ENCODE measurements around the gene NUP133.
A peak's percentile ranks its signal among the peaks of the same experiment; 100 is the strongest.
"Not testable (repeated sequence)": the region's sequence is repeated elsewhere in the genome, so short reads cannot be mapped to it uniquely, and the experiment has no call there.

The NUP133 gene

DNA sequence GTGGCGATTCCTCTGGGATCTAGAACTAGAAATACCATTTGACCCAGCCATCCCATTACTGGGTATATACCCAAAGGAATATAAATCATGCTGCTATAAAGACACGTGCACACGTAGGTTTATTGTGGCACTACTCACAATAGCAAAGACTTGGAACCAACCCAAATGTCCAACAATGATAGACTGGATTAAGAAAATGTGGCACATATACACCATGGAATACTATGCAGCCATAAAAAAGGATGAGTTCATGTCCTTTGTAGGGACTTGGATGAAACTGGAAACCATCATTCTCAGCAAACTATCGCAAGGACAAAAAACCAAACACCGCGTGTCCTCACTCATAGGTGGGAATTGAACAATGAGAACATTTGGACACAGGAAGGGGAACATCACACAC lies 3.5 kb upstream of the NUP133 start:
- CTCF ChIA-PET; H3K27ac ChIP-seq (ENCODE audit: extremely low read depth, low read depth, low read length); H3K36me3 ChIP-seq (ENCODE audit: control insufficient read depth in 2 of 2, insufficient read depth in 1 of 2, low read length in 2 of 2); H3K4me3 ChIP-seq (ENCODE audit: low read depth, low read length); POLR2A ChIA-PET; H3K9me3 ChIP-seq (ENCODE audit: control insufficient read depth, insufficient read depth, low read depth, low read length); H3K4me1 ChIP-seq (ENCODE audit: control insufficient read depth, insufficient read depth, low read length): not testable (repeated sequence)
- TF ChIP-seq ZNF146 (tag by site-specific recombination; IDR thresholded peaks at IDR 0.05) = peak; percentile 99
- TF ChIP-seq, protein P1, sequence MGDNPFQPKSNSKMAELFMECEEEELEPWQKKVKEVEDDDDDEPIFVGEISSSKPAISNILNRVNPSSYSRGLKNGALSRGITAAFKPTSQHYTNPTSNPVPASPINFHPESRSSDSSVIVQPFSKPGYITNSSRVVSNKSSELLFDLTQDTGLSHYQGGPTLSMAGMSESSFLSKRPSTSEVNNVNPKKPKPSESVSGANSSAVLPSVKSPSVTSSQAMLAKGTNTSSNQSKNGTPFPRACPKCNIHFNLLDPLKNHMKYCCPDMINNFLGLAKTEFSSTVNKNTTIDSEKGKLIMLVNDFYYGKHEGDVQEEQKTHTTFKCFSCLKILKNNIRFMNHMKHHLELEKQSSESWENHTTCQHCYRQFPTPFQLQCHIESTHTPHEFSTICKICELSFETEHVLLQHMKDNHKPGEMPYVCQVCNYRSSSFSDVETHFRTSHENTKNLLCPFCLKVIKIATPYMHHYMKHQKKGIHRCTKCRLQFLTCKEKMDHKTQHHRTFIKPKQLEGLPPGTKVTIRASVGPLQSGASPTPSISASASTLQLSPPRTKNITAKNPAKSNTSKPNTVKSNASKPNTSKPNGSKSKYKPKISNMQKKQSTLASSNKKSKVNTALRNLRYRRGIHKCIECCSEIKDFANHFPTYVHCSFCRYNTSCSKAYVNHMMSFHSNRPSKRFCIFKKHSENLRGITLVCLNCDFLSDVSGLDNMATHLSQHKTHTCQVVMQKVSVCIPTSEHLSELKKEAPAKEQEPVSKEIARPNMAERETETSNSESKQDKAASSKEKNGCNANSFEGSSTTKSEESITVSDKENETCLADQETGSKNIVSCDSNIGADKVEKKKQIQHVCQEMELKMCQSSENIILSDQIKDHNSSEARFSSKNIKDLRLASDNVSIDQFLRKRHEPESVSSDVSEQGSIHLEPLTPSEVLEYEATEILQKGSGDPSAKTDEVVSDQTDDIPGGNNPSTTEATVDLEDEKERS (tag by site-specific recombination; IDR thresholded peaks at IDR 0.05) = 0 out of 2 replicates have a peak, but pooled peaks have one; percentile 39
- TF ChIP-seq, protein P2, sequence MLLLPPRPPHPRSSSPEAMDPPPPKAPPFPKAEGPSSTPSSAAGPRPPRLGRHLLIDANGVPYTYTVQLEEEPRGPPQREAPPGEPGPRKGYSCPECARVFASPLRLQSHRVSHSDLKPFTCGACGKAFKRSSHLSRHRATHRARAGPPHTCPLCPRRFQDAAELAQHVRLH (tag by site-specific recombination; IDR thresholded peaks at IDR 0.05) = peak; percentile 81

DNA sequence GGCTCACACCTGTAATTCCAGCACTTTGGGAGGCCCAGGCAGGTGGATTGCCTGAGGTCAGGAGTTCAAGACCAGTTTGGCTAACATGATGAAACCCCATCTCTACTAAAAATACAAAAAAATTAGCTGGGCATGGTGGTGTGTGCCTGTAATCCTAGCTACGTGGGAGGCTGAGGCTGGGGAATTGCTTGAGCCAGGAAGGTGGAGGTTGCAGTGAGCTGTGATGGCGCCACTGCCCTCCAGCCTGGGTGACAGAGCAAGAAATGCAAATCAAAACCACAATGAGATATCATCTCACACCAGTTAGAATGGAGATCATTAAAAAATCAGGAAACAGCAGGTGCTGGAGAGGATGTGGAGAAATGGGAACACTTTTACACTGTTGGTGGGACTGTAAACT lies 3.1 kb upstream of the NUP133 start:
- POLR2A ChIA-PET; H3K9me3 ChIP-seq (ENCODE audit: control insufficient read depth, insufficient read depth, low read depth, low read length); H3K4me1 ChIP-seq (ENCODE audit: control insufficient read depth, insufficient read depth, low read length); H3K27ac ChIP-seq (ENCODE audit: extremely low read depth, low read depth, low read length); H3K36me3 ChIP-seq (ENCODE audit: control insufficient read depth in 2 of 2, insufficient read depth in 1 of 2, low read length in 2 of 2); H3K4me3 ChIP-seq (ENCODE audit: low read depth, low read length); CTCF ChIA-PET: not testable (repeated sequence)
- TF ChIP-seq EGR2 (tag by site-specific recombination; IDR thresholded peaks at IDR 0.05; ENCODE audit: low read depth) = peak; percentile 47

DNA sequence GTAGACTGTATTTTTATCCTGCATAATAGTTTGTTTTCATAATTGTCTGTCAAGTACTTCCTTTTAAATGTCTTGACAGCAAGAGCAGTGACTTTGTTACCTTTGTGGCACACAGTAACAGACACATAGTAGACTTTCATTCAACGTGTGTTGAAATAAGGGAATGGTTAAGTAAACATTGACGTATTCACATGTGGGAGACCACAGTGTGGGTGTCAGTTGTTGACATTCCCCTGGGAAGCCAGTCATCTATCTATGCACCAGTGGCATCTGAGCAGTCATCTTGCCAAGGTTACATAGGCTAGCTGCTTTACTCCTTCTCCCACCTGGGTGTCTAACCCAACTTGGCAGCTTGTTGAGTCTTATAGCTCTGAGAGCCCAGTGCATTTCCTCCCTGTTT lies 1.4 kb upstream of the NUP133 start:
- ChIA-PET CTCF (interaction anchor here (0.6 to 1.4 kb wide), 3 partner anchors 8 to 49 kb away, joined by 3 to 4 read pairs (median 3); no protein-coding TSS in a partner anchor), POLR2A (interaction anchor here (1.4 to 3.9 kb wide), 2 partner anchors 9 to 49 kb away, joined by 4 to 44 read pairs; partner anchors contain the start of gene ABCB10)
- Histone ChIP-seq H3K36me3 (ENCODE audit: control insufficient read depth in 2 of 2, insufficient read depth in 1 of 2, low read length in 2 of 2) (peaks cover 9 to 11% of the 10 kb centered on the region in 2 experiments), H3K9me3 (ENCODE audit: control insufficient read depth, insufficient read depth, low read depth, low read length) (no peaks in the 10 kb centered on the region), H3K4me3 (ENCODE audit: low read depth, low read length) (no peak overlapping the region), H3K4me1 (ENCODE audit: control insufficient read depth, insufficient read depth, low read length) (peaks cover 7% of the 10 kb centered on the region; the same call in 1 of the 2 replicates), H3K27ac (ENCODE audit: extremely low read depth, low read depth, low read length) (no peak overlapping the region)
- no peak for TF ChIP-seq ZNF473 (tag by site-specific recombination; IDR thresholded peaks at IDR 0.05)
- TF ChIP-seq, protein P3, sequence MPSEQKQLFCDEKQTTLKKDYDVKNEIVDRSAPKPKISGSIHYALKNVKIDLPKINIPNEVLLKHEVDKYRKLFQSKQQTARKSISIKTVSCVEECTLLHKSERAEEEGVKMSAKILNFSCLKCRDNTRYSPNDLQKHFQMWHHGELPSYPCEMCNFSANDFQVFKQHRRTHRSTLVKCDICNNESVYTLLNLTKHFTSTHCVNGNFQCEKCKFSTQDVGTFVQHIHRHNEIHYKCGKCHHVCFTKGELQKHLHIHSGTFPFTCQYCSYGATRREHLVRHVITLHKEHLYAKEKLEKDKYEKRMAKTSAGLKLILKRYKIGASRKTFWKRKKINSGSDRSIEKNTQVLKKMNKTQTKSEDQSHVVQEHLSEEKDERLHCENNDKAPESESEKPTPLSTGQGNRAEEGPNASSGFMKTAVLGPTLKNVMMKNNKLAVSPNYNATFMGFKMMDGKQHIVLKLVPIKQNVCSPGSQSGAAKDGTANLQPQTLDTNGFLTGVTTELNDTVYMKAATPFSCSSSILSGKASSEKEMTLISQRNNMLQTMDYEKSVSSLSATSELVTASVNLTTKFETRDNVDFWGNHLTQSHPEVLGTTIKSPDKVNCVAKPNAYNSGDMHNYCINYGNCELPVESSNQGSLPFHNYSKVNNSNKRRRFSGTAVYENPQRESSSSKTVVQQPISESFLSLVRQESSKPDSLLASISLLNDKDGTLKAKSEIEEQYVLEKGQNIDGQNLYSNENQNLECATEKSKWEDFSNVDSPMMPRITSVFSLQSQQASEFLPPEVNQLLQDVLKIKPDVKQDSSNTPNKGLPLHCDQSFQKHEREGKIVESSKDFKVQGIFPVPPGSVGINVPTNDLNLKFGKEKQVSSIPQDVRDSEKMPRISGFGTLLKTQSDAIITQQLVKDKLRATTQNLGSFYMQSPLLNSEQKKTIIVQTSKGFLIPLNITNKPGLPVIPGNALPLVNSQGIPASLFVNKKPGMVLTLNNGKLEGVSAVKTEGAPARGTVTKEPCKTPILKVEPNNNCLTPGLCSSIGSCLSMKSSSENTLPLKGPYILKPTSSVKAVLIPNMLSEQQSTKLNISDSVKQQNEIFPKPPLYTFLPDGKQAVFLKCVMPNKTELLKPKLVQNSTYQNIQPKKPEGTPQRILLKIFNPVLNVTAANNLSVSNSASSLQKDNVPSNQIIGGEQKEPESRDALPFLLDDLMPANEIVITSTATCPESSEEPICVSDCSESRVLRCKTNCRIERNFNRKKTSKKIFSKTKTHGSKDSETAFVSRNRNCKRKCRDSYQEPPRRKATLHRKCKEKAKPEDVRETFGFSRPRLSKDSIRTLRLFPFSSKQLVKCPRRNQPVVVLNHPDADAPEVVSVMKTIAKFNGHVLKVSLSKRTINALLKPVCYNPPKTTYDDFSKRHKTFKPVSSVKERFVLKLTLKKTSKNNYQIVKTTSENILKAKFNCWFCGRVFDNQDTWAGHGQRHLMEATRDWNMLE (tag by site-specific recombination; conservative IDR thresholded peaks at IDR 0.05; ENCODE audit: low read depth) = no peak
- no peak for TF ChIP-seq FEZF1 (tag by site-specific recombination; IDR thresholded peaks at IDR 0.05)
- TF ChIP-seq ZFHX2 (tag by site-specific recombination; conservative IDR thresholded peaks at IDR 0.05) = peak; percentile 97
- TF ChIP-seq, protein P4, sequence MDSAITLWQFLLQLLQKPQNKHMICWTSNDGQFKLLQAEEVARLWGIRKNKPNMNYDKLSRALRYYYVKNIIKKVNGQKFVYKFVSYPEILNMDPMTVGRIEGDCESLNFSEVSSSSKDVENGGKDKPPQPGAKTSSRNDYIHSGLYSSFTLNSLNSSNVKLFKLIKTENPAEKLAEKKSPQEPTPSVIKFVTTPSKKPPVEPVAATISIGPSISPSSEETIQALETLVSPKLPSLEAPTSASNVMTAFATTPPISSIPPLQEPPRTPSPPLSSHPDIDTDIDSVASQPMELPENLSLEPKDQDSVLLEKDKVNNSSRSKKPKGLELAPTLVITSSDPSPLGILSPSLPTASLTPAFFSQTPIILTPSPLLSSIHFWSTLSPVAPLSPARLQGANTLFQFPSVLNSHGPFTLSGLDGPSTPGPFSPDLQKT (IDR thresholded peaks at IDR 0.05; ENCODE audit: borderline replicate concordance, low read depth, low read length) = no peak
- TF ChIP-seq, protein P5, sequence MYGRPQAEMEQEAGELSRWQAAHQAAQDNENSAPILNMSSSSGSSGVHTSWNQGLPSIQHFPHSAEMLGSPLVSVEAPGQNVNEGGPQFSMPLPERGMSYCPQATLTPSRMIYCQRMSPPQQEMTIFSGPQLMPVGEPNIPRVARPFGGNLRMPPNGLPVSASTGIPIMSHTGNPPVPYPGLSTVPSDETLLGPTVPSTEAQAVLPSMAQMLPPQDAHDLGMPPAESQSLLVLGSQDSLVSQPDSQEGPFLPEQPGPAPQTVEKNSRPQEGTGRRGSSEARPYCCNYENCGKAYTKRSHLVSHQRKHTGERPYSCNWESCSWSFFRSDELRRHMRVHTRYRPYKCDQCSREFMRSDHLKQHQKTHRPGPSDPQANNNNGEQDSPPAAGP (tag by site-specific recombination; IDR thresholded peaks at IDR 0.05) = peak; percentile 53; the same call in 1 of the 2 replicates
- TF ChIP-seq ZNF223 (tag by site-specific recombination; IDR thresholded peaks at IDR 0.05) = no peak
- TF ChIP-seq ZNF37A (tag by site-specific recombination; IDR thresholded peaks at IDR 0.05) = no peak
- TF ChIP-seq ZNF335 (tag by site-specific recombination; conservative IDR thresholded peaks at IDR 0.05) = no peak
- no peak for TF ChIP-seq ZNF707 (tag by site-specific recombination; IDR thresholded peaks at IDR 0.05)
- no peak for TF ChIP-seq SETDB1 (IDR thresholded peaks at IDR 0.05; ENCODE audit: insufficient read length, low read length)
- TF ChIP-seq EGR2 (tag by site-specific recombination; IDR thresholded peaks at IDR 0.05; ENCODE audit: low read depth) = peak; percentile 97
- TF ChIP-seq OVOL3 (tag by site-specific recombination; IDR thresholded peaks at IDR 0.05) = no peak
- no peak for TF ChIP-seq ZNF350 (tag by site-specific recombination; IDR thresholded peaks at IDR 0.05)
- TF ChIP-seq ZNF138 (tag by site-specific recombination; IDR thresholded peaks at IDR 0.05; ENCODE audit: borderline replicate concordance) = no peak
- no peak for TF ChIP-seq ZNF248 (tag by site-specific recombination; IDR thresholded peaks at IDR 0.05)
- TF ChIP-seq GLIS1 (tag by site-specific recombination; IDR thresholded peaks at IDR 0.05) = peak; percentile 53
